Stimulated activated CD8-positive, alpha-beta memory T cell treated with anti-CD3 and anti-CD28 coated beads, Interleukin-15, amount 100 ng/mL, for 4 hours (primary cell): ENCODE measurements around the gene ISY1.
"Not testable (repeated sequence)": the region's sequence is repeated elsewhere in the genome, so short reads cannot be mapped to it uniquely, and the experiment has no call there.

Source experiments
- DNase-seq, 2 donors: peaks; one replicate each; pipeline ENCODE4 v3.0.0-alpha.2; 2020; ENCODE audit warnings: low read depth in 2 of 2

ISY1 gene

GRCh38 chr3:129160891-129161859 is at the start of gene ISY1:
TSS of gene ISY1 (minus strand) at chr3:129161063. CDS start at chr3:129160975, 88 bp downstream.
- DNase-seq: peak; percentile 74 to 77

DNA sequence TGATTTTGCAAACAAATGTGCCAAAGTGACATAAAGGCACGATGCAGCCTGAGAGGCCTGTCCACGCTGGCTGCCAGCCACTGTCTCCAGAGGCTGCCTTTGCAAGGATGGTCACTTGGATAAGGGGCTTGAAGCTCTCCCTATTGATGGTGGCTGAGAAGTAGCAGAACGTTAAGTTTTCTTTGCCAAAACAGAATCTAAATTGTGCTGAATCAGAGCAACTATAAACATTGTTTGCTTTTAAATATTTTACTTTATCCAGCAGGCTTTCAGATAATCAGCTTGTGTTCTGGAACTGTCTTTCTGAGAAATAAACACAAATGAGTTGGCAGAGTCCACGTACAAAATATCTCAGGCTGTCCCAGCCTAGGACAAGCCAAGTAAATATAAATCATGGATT is 46.6 kb upstream of the ISY1 start:
- no peak for DNase-seq

DNA sequence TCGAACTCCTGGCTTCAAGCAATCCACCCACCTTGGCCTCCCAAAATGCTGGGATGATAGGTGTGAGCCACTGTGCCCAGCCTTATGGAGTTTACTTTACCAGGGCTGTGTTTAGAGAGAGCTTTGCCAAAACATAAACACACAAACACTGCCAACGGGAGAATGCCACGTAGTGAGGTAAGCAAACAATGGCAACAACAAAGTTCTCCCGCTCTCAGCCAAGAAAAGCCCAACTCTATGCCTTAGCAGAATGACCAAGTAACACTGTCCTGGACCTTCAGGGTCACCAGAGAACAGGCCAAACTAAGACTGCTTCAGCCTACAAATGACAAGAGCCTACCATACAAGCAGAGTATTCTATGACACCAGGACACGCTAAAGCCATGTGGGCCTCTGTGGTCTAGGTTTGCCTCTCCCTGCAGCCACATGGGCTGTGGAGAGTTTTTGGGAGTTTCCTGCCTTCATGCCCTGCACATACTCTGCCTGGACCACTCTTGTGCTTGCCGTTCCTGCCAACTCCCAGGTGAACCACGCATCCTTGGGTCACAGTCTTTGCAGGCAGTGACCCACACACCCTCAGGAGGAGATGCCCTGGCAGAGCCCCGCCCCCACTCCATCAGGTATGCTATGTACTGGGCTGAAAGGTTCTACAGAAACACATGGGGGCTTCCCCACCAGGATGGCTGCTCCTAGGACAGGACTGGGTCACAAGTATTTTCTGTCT is 44.4 kb upstream of the ISY1 start:
- DNase-seq: no peak

DNA sequence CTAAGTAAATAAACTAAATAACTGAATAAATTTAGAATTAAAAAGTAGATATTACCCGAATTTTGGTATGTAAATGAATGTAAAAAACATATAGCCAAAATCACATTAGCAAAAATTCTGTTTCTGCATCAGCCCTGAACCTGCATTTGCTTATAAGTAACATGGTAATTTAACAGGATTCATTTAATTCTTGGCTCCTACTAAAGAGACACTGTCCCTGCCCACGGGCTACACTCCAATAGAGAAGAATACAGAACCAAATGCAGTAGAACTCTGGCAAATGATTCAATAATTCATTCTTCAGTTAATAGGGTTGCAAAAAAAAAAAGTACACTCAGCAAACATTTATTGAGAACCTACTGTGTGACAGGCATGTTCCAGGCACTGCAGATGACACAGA is 43.6 kb upstream of the ISY1 start:
- no peak for DNase-seq

DNA sequence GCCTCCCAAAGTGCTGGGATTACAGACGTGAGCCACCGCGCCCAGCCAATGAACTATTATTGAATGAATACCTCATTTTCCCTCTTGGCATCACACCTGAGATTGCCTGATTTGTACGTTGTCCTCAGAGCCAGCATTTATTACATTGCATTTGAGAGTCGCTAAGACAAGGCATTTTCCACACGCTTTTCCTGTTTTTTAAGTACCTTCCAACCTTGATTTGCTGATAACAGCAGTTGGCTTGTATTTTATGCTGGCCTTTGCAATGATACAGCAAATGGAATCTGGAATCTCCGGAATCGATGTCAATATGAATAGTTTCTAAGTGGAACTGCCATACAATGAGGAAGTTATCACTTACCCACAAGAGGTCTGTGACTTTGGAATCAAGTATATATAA is 38.5 kb upstream of the ISY1 start:
- DNase-seq: no peak

GRCh38 chr3:129197321-129197720 is 36.5 kb upstream of the ISY1 start:
- DNase-seq: no peak

DNA sequence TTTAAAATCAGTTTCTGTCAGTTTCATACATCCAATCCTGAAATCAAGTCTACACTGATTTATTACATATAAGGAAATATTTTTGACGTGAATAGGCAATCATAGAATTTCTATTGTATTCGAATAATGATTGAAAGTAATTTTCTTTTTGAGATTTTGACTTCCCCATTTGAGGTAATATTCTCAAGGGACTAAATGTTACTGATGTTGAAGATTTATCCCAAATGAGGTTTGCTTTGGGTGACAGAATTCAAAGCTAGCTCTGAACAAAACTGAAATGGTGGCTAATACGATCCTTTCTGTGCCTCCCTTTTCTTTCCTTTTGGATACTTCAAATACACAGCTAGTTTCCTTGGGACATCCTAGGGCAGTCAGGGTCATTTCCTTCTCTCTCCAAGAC is 35.7 kb upstream of the ISY1 start:
- no peak for DNase-seq

- DNase-seq: no peak
These were observed 34.9 kb upstream of the ISY1 start for GRCh38 chr3:129195731-129196256.

GRCh38 chr3:129189793-129190192 is 28.9 kb upstream of the ISY1 start:
- not testable (repeated sequence) for DNase-seq

GRCh38 chr3:129187857-129188256 is 27.0 kb upstream of the ISY1 start:
- no peak for DNase-seq

GRCh38 chr3:129185783-129186182 is 24.9 kb upstream of the ISY1 start:
- no peak for DNase-seq

DNA sequence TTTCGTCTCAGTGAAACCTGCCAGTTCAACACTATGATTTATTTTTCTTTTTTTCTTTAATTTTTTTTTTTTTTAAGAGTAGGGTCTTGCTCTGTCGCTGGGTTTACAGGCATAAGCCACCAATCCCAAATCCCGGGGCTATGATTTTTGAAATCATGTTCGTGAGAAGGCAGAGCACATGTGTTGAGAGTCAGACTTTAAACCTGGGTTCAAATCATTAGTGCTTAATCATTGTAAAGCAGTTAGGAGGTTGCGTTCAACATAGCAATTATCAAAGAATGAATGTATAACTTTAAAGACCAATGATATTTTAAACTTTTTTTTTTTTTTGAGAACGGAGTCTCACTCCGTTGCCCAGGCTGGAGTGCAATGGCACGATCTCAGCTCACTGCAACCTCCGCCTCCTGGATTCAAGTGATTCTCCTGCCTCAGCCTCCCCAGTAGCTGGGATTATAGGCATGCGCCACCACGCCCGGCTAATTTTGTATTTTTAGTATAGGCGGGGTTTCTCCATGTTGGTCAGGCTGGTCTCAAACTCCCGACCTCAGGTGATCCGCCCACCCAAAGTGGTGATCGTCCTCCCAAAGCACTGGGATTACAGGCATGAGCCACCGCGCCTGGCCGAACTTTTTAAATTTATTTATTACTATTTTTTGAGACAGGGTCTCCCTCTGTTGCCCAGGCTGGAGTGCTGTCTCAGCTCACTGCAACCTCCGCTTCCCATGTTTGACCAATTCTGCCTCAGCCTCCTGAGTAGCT is 24.1 kb upstream of the ISY1 start:
- not testable (repeated sequence) for DNase-seq

DNA sequence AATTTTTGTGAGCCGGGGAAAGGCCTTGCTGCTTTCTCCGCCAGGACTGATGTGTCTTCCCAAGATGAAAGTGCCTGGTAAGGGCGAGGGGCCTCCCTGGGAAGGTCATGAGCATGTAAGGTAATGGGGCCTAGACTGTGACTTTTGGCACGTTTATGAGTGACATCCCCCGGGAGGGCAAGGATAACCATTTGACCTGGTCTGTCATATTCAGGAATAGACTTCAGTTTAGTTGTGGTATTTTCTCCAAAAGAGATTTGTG is 23.5 kb upstream of the ISY1 start:
- DNase-seq: no peak

DNA sequence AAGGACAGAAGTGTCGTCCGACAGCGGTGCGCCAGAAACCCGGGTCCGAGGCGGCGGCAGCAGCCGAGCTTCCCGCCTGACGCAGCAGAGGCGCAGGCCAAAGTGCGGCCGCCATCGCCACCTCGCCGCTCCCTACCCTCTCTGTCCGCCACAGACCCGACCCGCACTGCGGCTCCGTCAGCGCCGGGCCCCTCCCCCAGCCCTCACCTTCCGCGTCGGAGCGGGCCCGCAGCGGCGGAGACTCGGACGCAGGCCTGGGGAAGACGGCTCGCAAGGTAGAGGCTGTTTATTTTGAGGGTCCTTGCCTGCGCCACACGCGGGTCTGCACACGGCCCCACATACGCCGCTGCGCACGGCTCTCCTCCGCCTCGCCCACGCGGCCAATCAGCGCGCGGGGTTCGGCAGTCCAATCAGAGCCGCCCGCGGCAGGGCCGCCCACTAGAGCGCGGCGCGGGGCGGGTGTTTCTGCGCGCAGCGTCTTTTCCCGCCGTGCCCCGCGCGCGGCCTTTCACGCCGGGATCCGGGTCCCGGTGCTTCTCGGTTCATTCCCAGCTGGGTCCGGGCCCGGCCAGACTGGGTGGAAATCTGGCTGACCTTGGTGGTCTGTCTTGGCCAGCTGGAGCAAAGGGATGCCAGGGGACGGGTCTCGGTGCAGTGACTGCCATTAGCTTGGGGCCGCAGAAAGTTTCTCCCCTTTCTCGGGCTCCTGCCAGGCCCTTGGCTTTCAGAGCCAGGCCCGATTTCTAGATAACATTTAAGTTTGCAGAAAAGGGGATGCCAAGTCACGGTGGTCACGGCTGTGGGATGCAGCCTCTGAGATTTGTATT is 22.9 kb upstream of the ISY1 start, which contains the start of gene CNBP:
TSS of gene CNBP (minus strand) at position 328 of the 827 bp plus-strand sequence. CDS start 12,139 bp downstream, outside the sequence.
- DNase-seq: peak; percentile 84 to 86

GRCh38 chr3:129182390-129183185 is 21.7 kb upstream of the ISY1 start:
- no peak for DNase-seq

GRCh38 chr3:129181819-129182218 is 21.0 kb upstream of the ISY1 start:
- no peak for DNase-seq

- no peak for DNase-seq
These were observed 19.6 kb upstream of the ISY1 start for GRCh38 chr3:129180461-129180860.

- DNase-seq: no peak
These were observed 15.2 kb upstream of the ISY1 start for GRCh38 chr3:129176051-129176450.

DNA sequence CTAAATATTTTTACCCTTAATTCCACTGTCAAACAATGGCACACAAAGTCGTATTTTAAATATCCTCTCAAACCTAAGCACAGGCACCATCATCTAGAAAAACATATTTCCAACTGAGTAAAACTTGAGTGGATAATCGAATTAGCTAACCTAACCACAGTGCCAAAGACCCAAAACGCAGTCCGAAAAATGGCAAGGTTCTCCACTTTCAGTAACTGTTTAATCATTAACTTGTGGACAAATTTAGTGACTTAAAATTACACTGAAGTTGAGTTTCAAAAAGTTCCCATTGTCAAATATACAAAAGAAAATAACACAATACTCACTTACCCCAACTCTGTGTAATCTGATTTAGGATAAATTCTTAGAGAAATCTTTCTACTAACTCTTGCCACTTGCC is 12.9 kb upstream of the ISY1 start:
- no peak for DNase-seq

DNA sequence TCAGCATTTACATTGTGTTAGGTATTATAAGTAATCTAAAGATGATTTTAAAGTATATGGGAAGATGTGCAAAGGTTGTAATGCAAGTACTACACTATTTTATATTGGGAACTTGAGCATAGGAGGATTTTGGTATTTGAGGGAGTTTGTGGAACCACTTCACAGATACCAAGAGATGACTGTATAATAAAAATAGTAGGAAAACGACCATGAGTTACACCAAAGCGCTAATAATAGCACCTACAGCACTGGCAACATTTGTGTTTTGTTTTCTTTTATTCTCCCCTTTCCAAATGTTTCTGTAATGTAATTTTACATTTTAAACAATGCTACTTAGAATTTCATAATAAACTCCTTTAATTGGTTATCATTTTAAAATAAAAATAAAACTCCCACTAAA is 12.3 kb upstream of the ISY1 start:
- DNase-seq: no peak
